ENCODE results near the gene SLC28A2.
"Not testable (repeated sequence)": the region's sequence is repeated elsewhere in the genome, so short reads cannot be mapped to it uniquely, and the experiment has no call there.

Gene SLC28A2

GRCh38 chr15:45304711-45305110 lies 52.7 kb downstream of the SLC28A2 start:
- no peaks in the 10 kb centered on the region for H3K27me3 ChIP-seq (ENCODE audit: control insufficient read depth, insufficient read depth, low read length)
- no peak overlapping the region for H3K9ac ChIP-seq (ENCODE audit: low read length)
- no peak overlapping the region for H3K27ac ChIP-seq (ENCODE audit: low read length)
- H3K4me3 ChIP-seq (ENCODE audit: low read length), result no peak overlapping the region
- no peaks in the 10 kb centered on the region for H3K4me1 ChIP-seq (ENCODE audit: control insufficient read depth, low read depth, low read length)
- peaks cover 4% of the 10 kb centered on the region for H3K9me3 ChIP-seq (ENCODE audit: control insufficient read depth, low read depth, low read length)
- no peaks in the 10 kb centered on the region for H3K36me3 ChIP-seq (ENCODE audit: control insufficient read depth, low read depth, low read length)

- no peak overlapping the region for H3K4me3 ChIP-seq (ENCODE audit: low read length)
- no peak overlapping the region for H3K9ac ChIP-seq (ENCODE audit: low read length)
- no peak overlapping the region for H3K27ac ChIP-seq (ENCODE audit: low read length)
- no peaks in the 10 kb centered on the region for H3K4me1 ChIP-seq (ENCODE audit: control insufficient read depth, low read depth, low read length)
- no peaks in the 10 kb centered on the region for H3K27me3 ChIP-seq (ENCODE audit: control insufficient read depth, insufficient read depth, low read length)
- peaks cover 4% of the 10 kb centered on the region for H3K9me3 ChIP-seq (ENCODE audit: control insufficient read depth, low read depth, low read length)
- no peaks in the 10 kb centered on the region for H3K36me3 ChIP-seq (ENCODE audit: control insufficient read depth, low read depth, low read length)
These were observed 54.1 kb downstream of the SLC28A2 start for GRCh38 chr15:45306105-45306504.

DNA sequence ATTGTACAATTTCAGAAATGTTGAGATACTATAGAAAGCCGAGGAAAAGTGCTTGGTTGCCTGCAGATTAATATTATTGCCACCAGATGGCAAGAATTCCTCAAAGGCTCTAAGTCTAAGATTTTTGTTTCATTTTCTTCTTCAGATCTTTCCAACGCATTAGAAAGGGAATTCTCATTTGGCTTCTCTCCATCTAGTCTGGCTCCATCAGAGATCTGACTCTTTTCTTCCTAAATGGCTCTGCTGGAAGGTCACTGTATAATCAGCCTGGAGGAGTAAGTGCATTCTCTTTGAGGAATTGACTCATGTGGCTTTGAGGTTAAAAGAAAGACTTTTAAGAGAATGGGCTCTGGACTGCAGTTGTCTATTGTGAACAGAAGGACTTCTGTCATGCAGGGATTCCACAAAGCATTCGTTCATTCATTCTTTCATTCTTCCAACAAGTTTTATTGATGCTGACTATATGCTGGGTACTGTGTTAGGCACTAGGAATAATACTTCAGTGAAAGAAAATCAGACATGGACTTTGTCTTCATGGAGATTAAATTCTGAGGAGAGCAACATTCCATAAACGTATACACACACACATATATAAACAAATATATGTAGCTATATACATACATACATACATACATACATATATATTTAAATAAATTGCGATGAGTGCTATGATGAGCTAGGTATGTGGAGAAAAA lies 55.3 kb downstream of the SLC28A2 start:
- peaks cover 4% of the 10 kb centered on the region for H3K9me3 ChIP-seq (ENCODE audit: control insufficient read depth, low read depth, low read length)
- no peaks in the 10 kb centered on the region for H3K27me3 ChIP-seq (ENCODE audit: control insufficient read depth, insufficient read depth, low read length)
- H3K9ac ChIP-seq (ENCODE audit: low read length), result no peak overlapping the region
- H3K27ac ChIP-seq (ENCODE audit: low read length), result no peak overlapping the region
- H3K4me1 ChIP-seq (ENCODE audit: control insufficient read depth, low read depth, low read length), result no peaks in the 10 kb centered on the region
- no peaks in the 10 kb centered on the region for H3K36me3 ChIP-seq (ENCODE audit: control insufficient read depth, low read depth, low read length)
- no peak overlapping the region for H3K4me3 ChIP-seq (ENCODE audit: low read length)

GRCh38 chr15:45314117-45314516 lies 62.1 kb downstream of the SLC28A2 start:
- not testable (repeated sequence) for H3K9ac ChIP-seq (ENCODE audit: low read length); H3K9me3 ChIP-seq (ENCODE audit: control insufficient read depth, low read depth, low read length); H3K4me3 ChIP-seq (ENCODE audit: low read length); H3K27ac ChIP-seq (ENCODE audit: low read length); H3K4me1 ChIP-seq (ENCODE audit: control insufficient read depth, low read depth, low read length); H3K27me3 ChIP-seq (ENCODE audit: control insufficient read depth, insufficient read depth, low read length); H3K36me3 ChIP-seq (ENCODE audit: control insufficient read depth, low read depth, low read length)

GRCh38 chr15:45314960-45315359 lies 62.9 kb downstream of the SLC28A2 start:
- Histone ChIP-seq H3K4me1 (ENCODE audit: control insufficient read depth, low read depth, low read length) (no peaks in the 10 kb centered on the region), H3K9me3 (ENCODE audit: control insufficient read depth, low read depth, low read length) (no peaks in the 10 kb centered on the region), H3K9ac (ENCODE audit: low read length) (no peak overlapping the region), H3K27me3 (ENCODE audit: control insufficient read depth, insufficient read depth, low read length) (no peaks in the 10 kb centered on the region), H3K36me3 (ENCODE audit: control insufficient read depth, low read depth, low read length) (no peaks in the 10 kb centered on the region), H3K4me3 (ENCODE audit: low read length) (no peak overlapping the region), H3K27ac (ENCODE audit: low read length) (no peak overlapping the region)

DNA sequence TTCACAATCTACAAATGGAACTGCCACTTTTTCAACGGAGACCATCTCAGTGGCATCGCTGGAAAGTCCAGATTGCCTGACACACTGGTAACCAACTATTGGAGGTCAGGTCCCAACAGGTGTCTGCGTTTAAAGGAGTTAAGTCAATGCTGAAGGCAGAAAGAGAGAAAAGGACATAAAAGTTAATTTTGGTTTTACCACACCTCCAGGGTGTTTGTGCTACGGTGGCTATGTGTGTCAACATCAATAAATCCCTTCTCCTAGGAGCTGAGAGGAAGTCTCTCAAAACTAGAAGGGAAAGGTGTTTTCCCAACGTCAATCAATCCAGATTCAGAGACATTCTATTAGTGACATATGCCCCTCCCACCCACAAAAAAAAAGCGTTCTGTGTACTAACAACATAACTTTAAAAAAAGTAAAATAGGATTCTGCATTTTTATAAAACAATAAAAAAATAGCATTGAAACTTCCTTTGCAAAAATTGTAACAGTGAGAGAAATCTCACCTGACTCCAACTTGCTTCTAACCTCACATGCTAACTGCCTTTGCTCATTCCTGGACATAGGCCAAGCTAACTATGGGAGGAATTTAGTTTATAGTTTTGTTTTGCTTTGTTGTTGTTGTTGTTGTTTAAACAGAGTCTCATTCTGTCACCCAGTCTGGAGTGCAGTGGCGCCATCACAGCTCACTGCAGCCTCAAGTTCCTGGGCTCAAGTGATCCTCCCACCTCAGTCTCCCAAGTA lies 67.6 kb downstream of the SLC28A2 start:
- Histone ChIP-seq H3K4me1 (ENCODE audit: control insufficient read depth, low read depth, low read length) (no peaks in the 10 kb centered on the region), H3K36me3 (ENCODE audit: control insufficient read depth, low read depth, low read length) (no peaks in the 10 kb centered on the region), H3K9me3 (ENCODE audit: control insufficient read depth, low read depth, low read length) (no peaks in the 10 kb centered on the region)

GRCh38 chr15:45320581-45321205 lies 68.7 kb downstream of the SLC28A2 start:
- Histone ChIP-seq H3K9ac (ENCODE audit: low read length) (no peak overlapping the region), H3K4me3 (ENCODE audit: low read length) (no peak overlapping the region), H3K27ac (ENCODE audit: low read length) (no peak overlapping the region), H3K9me3 (ENCODE audit: control insufficient read depth, low read depth, low read length) (no peaks in the 10 kb centered on the region), H3K36me3 (ENCODE audit: control insufficient read depth, low read depth, low read length) (no peaks in the 10 kb centered on the region), H3K27me3 (ENCODE audit: control insufficient read depth, insufficient read depth, low read length) (no peaks in the 10 kb centered on the region), H3K4me1 (ENCODE audit: control insufficient read depth, low read depth, low read length) (no peaks in the 10 kb centered on the region)

More for the DNA sequence above, 67.6 kb downstream of the SLC28A2 start:
- no peaks in the 10 kb centered on the region for H3K27me3 ChIP-seq (ENCODE audit: control insufficient read depth, insufficient read depth, low read length)
- no peak overlapping the region for H3K27ac ChIP-seq (ENCODE audit: low read length)
- H3K4me3 ChIP-seq (ENCODE audit: low read length), result no peak overlapping the region
- H3K9ac ChIP-seq (ENCODE audit: low read length), result no peak overlapping the region

DNA sequence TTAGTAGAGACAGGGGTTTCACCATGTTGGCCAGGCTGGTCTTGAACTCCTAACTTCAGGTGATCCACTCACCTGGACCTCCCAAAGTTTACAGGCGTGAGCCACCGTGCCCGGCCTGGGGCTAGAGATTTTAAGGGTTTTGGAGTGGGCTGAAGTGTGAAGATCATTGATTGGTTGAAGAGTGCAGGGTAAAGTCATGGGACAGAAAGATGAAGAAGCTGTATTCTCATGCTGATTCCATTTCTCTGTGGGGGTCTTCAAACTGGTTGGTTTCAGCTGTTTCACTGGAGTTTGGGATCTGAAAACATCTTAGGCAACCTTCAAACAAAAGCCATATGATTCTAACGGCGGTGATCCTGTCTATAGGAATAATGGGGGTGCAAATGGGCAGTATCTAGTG lies 74.2 kb downstream of the SLC28A2 start:
- Histone ChIP-seq H3K27ac (ENCODE audit: low read length) (no peak overlapping the region), H3K36me3 (ENCODE audit: control insufficient read depth, low read depth, low read length) (no peaks in the 10 kb centered on the region), H3K9me3 (ENCODE audit: control insufficient read depth, low read depth, low read length) (no peaks in the 10 kb centered on the region), H3K4me3 (ENCODE audit: low read length) (peak overlapping the region; percentile 13), H3K4me1 (ENCODE audit: control insufficient read depth, low read depth, low read length) (peaks cover 13% of the 10 kb centered on the region), H3K27me3 (ENCODE audit: control insufficient read depth, insufficient read depth, low read length) (no peaks in the 10 kb centered on the region), H3K9ac (ENCODE audit: low read length) (no peak overlapping the region)

- Histone ChIP-seq H3K4me1 (ENCODE audit: control insufficient read depth, low read depth, low read length) (peaks cover 13% of the 10 kb centered on the region), H3K9ac (ENCODE audit: low read length) (no peak overlapping the region), H3K36me3 (ENCODE audit: control insufficient read depth, low read depth, low read length) (no peaks in the 10 kb centered on the region), H3K27ac (ENCODE audit: low read length) (no peak overlapping the region), H3K9me3 (ENCODE audit: control insufficient read depth, low read depth, low read length) (no peaks in the 10 kb centered on the region), H3K27me3 (ENCODE audit: control insufficient read depth, insufficient read depth, low read length) (no peaks in the 10 kb centered on the region), H3K4me3 (ENCODE audit: low read length) (peak overlapping the region; percentile 13)
These were observed 74.7 kb downstream of the SLC28A2 start for GRCh38 chr15:45326741-45327140.
